ENCODE measurements around the gene SPP1. TPM values are rescaled to one million over a fixed set of nuclear protein-coding genes. Genes with fewer than 3 reads are reported as not detected.

SPP1 gene
- total RNA-seq, 1 donor from 2014 or later = 1.1 TPM

DNA sequence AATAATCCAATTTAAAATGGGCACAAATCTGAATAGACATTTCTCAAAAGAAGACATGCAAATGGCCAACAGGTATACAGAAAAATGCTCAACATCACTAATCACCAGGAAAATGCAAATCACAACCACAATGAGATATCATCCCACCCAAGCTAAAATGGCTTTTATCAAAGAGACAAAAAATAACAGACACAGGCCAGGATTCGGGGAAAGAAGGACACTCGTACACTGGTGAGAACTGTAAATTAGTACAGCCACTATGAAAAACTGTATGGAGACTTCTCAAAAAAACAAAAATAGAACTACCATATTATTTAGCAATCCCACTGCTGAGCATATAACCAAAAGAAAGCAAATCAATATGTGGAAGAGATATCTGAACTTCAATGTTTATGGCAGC lies 8.5 kb downstream of the SPP1 start:
- Mint-ChIP-seq H3K4me3 (ENCODE audit: unreplicated experiment) (no peak overlapping the region), H3K36me3 (ENCODE audit: unreplicated experiment) (no peaks in the 10 kb centered on the region), H3K27me3 (ENCODE audit: unreplicated experiment) (no peaks in the 10 kb centered on the region), H3K9me3 (ENCODE audit: unreplicated experiment) (peaks cover 2% of the 10 kb centered on the region), H3K27ac (ENCODE audit: unreplicated experiment) (no peak overlapping the region), H3K4me1 (ENCODE audit: low read depth, unreplicated experiment) (no peaks in the 10 kb centered on the region)
- TF ChIP-seq, protein P1, sequence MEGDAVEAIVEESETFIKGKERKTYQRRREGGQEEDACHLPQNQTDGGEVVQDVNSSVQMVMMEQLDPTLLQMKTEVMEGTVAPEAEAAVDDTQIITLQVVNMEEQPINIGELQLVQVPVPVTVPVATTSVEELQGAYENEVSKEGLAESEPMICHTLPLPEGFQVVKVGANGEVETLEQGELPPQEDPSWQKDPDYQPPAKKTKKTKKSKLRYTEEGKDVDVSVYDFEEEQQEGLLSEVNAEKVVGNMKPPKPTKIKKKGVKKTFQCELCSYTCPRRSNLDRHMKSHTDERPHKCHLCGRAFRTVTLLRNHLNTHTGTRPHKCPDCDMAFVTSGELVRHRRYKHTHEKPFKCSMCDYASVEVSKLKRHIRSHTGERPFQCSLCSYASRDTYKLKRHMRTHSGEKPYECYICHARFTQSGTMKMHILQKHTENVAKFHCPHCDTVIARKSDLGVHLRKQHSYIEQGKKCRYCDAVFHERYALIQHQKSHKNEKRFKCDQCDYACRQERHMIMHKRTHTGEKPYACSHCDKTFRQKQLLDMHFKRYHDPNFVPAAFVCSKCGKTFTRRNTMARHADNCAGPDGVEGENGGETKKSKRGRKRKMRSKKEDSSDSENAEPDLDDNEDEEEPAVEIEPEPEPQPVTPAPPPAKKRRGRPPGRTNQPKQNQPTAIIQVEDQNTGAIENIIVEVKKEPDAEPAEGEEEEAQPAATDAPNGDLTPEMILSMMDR (IDR thresholded peaks at IDR 0.05; ENCODE audit: partially characterized antibody, unreplicated experiment) = no peak
- no peak for DNase-seq

DNA sequence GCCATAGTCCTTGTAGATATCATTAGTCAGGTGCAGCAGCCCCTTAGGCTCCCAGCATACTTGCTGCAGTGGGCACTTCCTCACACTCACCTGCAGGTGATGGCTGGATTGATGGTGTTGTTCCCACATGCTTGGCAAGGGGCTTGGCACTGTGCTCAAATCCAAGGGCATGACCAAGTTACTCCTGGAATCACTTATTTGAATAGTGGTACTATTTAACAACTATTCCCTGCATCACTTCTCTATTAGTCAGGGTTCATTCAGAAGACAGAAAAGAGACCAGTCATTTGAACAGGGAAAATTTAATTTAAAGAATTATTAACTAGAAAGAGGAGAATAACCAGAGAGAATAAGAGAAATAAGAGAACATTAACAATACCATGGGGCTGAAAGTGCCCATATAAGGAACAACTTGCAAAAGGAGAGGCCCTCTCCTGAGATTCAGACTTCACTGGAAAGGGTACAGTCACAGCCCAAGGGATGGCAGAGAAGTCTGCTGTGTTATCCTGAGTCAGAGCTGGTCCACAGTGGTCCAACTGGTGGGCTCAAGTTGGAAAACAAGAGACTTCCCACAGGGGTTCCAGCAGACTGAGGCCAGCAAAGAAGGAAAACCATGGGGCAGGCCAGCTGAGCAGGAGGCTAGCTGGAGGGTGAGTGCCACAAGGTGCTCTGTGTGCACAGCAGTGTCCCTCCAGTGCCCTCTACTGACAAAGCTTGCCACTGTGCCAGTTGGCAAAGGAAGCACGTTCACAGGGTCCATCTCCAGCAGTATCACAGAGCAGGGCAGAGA lies 9.8 kb downstream of the SPP1 start:
- DNase-seq = peak; percentile 38
- no peak overlapping the region for H3K4me3 Mint-ChIP-seq (ENCODE audit: unreplicated experiment)
- no peak overlapping the region for H3K27ac Mint-ChIP-seq (ENCODE audit: unreplicated experiment)
- H3K27me3 Mint-ChIP-seq (ENCODE audit: unreplicated experiment) = no peaks in the 10 kb centered on the region
- TF ChIP-seq, protein P1 (IDR thresholded peaks at IDR 0.05; ENCODE audit: partially characterized antibody, unreplicated experiment) = no peak
- peaks cover 2% of the 10 kb centered on the region for H3K9me3 Mint-ChIP-seq (ENCODE audit: unreplicated experiment)
- H3K36me3 Mint-ChIP-seq (ENCODE audit: unreplicated experiment) = no peaks in the 10 kb centered on the region
- no peaks in the 10 kb centered on the region for H3K4me1 Mint-ChIP-seq (ENCODE audit: low read depth, unreplicated experiment)

DNA sequence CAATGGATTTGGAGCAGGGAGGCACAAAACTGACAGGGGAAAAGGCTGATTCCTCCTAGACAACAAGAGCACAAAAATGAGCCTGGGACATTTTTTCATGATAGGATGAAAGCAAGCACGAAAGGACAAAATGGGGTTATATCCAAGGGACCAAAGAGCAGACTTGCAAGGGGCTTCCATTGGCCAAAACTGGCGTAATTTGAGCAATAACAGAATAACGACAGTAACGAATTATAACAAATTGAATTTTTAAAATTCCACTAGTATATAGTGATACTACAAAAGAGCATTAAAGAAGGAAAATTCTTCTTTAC lies 10.3 kb downstream of the SPP1 start:
- no peaks in the 10 kb centered on the region for H3K36me3 Mint-ChIP-seq (ENCODE audit: unreplicated experiment)
- no peaks in the 10 kb centered on the region for H3K27me3 Mint-ChIP-seq (ENCODE audit: unreplicated experiment)
- TF ChIP-seq, protein P1 (IDR thresholded peaks at IDR 0.05; ENCODE audit: partially characterized antibody, unreplicated experiment) = no peak
- H3K9me3 Mint-ChIP-seq (ENCODE audit: unreplicated experiment) = peaks cover 2% of the 10 kb centered on the region
- H3K27ac Mint-ChIP-seq (ENCODE audit: unreplicated experiment) = no peak overlapping the region
- DNase-seq = no peak
- H3K4me3 Mint-ChIP-seq (ENCODE audit: unreplicated experiment) = no peak overlapping the region
- no peaks in the 10 kb centered on the region for H3K4me1 Mint-ChIP-seq (ENCODE audit: low read depth, unreplicated experiment)

DNA sequence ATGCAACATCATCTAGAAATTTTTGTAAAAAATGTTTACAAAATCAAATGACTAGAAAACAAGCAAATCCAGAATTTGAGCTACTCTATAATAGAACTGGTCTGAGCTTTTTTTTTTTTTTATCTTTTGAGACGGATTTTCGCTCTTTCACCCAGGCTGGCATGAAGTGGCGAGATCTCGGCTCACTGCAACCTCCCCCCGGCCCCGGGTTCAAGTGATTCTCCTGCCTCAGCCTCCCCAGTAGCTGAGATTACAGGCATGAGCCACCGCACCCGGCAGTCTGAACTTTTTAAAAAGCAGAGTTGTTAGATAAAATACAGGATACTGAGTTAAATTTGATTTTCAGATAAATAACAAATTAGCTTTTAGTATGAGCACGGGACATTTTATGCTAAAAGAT lies 11.0 kb downstream of the SPP1 start:
- H3K4me3 Mint-ChIP-seq (ENCODE audit: unreplicated experiment) = no peak overlapping the region
- no peaks in the 10 kb centered on the region for H3K4me1 Mint-ChIP-seq (ENCODE audit: low read depth, unreplicated experiment)
- H3K9me3 Mint-ChIP-seq (ENCODE audit: unreplicated experiment) = peaks cover 2% of the 10 kb centered on the region
- H3K36me3 Mint-ChIP-seq (ENCODE audit: unreplicated experiment) = no peaks in the 10 kb centered on the region
- DNase-seq = no peak
- no peak overlapping the region for H3K27ac Mint-ChIP-seq (ENCODE audit: unreplicated experiment)
- no peaks in the 10 kb centered on the region for H3K27me3 Mint-ChIP-seq (ENCODE audit: unreplicated experiment)
- TF ChIP-seq, protein P1 (IDR thresholded peaks at IDR 0.05; ENCODE audit: partially characterized antibody, unreplicated experiment) = no peak

DNA sequence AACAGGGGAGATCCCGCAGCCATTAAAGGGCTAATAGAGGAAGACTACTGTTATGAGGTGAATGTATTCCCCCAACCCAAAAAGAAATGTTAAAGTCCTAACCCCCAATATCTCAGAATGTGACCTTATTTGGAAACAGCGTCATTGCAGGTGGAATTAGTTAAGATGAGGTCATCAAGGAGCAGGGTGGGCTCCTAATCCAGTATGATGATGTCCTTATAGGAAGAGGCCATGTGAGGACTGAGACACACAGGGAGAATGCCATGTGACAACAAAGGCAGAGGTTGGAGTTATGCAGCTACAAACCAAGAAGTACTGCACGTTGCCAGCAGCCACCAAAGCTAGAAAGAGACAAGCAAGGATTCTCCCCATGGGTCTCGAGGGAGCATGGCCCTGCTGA lies 14.3 kb downstream of the SPP1 start:
- Mint-ChIP-seq H3K4me3 (ENCODE audit: unreplicated experiment) (no peak overlapping the region), H3K9me3 (ENCODE audit: unreplicated experiment) (peaks cover 2% of the 10 kb centered on the region), H3K27ac (ENCODE audit: unreplicated experiment) (no peak overlapping the region), H3K36me3 (ENCODE audit: unreplicated experiment) (no peaks in the 10 kb centered on the region), H3K4me1 (ENCODE audit: low read depth, unreplicated experiment) (no peaks in the 10 kb centered on the region), H3K27me3 (ENCODE audit: unreplicated experiment) (no peaks in the 10 kb centered on the region)
- DNase-seq = no peak
- TF ChIP-seq, protein P1 (IDR thresholded peaks at IDR 0.05; ENCODE audit: partially characterized antibody, unreplicated experiment) = no peak
